ENCODE measurements around the gene RANBP10. TPM values are rescaled to one million over a fixed set of nuclear protein-coding genes. Genes with fewer than 3 reads are reported as not detected.

RANBP10 gene
- total RNA-seq, 4 donors from 2014 or later: 8.1 to 11.7 (median 9.3) TPM

GRCh38 chr16:67673712-67674580 lies 132.4 kb downstream of the RANBP10 start:
- no peak for TF ChIP-seq CTCF (IDR thresholded peaks at IDR 0.05; ENCODE audit: low read depth)

Small RNAs within 50 kb of the gene (small RNA-seq; reads per million reads assigned to genes)
- not detected for gene AC040162.2

Other genes with a start within 250 kb of the RANBP10 start
- 10 to 100 TPM; 22.9 to 43.7 (median 29.3) TPM for gene CTCF, start 244.0 kb downstream of the RANBP10 start, total RNA-seq
- gene CARMIL2, start 161.4 kb downstream of the RANBP10 start, total RNA-seq: 1 to 10 TPM in 1 of 4 donors, under 1 TPM in 2, not detected in 1; 0.38 to 2.0 (median 0.44) TPM
- gene ACD, start 146.3 kb downstream of the RANBP10 start, total RNA-seq: 10 to 100 TPM in 3 of 4 donors, 1 to 10 TPM in 1; 8.0 to 19.2 (median 14.9) TPM
- gene PARD6A, start 145.6 kb downstream of the RANBP10 start, total RNA-seq: 1 to 10 TPM; 2.8 to 5.4 (median 4.8) TPM
- 10 to 100 TPM in 3 of 4 donors, 1 to 10 TPM in 1; 6.2 to 17.6 (median 16.0) TPM for gene ENKD1, start 139.8 kb downstream of the RANBP10 start, total RNA-seq
- gene C16orf86, start 139.7 kb downstream of the RANBP10 start, total RNA-seq: 10 to 100 TPM in 2 of 4 donors, 1 to 10 TPM in 1, under 1 TPM in 1; 0.98 to 14.5 (median 10.7) TPM
- 10 to 100 TPM in 3 of 4 donors, 1 to 10 TPM in 1; 9.1 to 21.1 (median 13.6) TPM for gene GFOD2, start 87.2 kb downstream of the RANBP10 start, total RNA-seq
- 1 to 10 TPM in 2 of 4 donors, under 1 TPM in 1, not detected in 1; 0.88 to 1.5 (median 1.0) TPM for gene TSNAXIP1, start 329 bp upstream of the RANBP10 start, total RNA-seq
- 10 to 100 TPM; 21.2 to 36.9 (median 34.0) TPM for gene THAP11, start 35.8 kb upstream of the RANBP10 start, total RNA-seq
- gene NUTF2, start 40.4 kb upstream of the RANBP10 start, total RNA-seq: 10 to 100 TPM; 56.5 to 98.2 (median 75.4) TPM
- 10 to 100 TPM; 22.8 to 48.0 (median 30.8) TPM for gene CENPT, start 41.1 kb upstream of the RANBP10 start, total RNA-seq
- 10 to 100 TPM; 21.0 to 47.5 (median 28.3) TPM for gene EDC4, start 66.5 kb upstream of the RANBP10 start, total RNA-seq
- 1 to 10 TPM in 3 of 4 donors, not detected in 1; 1.3 to 7.2 (median 2.5) TPM for gene NRN1L, start 78.3 kb upstream of the RANBP10 start, total RNA-seq
- gene PSKH1, start 86.7 kb upstream of the RANBP10 start, total RNA-seq: 10 to 100 TPM in 2 of 4 donors, 1 to 10 TPM in 2; 7.0 to 28.4 (median 10.9) TPM
- gene CTRL, start 125.3 kb upstream of the RANBP10 start, total RNA-seq: 1 to 10 TPM in 1 of 4 donors, under 1 TPM in 2, not detected in 1; 0.85 to 4.1 (median 0.88) TPM
- gene PSMB10, start 130.3 kb upstream of the RANBP10 start, total RNA-seq: 10 to 100 TPM; 10.3 to 45.8 (median 39.9) TPM
- gene LCAT, start 137.6 kb upstream of the RANBP10 start, total RNA-seq: 10 to 100 TPM in 2 of 4 donors, 1 to 10 TPM in 2; 7.9 to 16.2 (median 10.5) TPM
- 10 to 100 TPM; 36.2 to 77.2 (median 36.9) TPM for gene SLC12A4, start 162.1 kb upstream of the RANBP10 start, total RNA-seq
- under 1 TPM in 1 of 4 donors, not detected in 3; 0.22 TPM for gene DPEP3, start 173.9 kb upstream of the RANBP10 start, total RNA-seq
- 10 to 100 TPM in 1 of 4 donors, 1 to 10 TPM in 2, under 1 TPM in 1; 0.98 to 28.7 (median 9.5) TPM for gene DPEP2, start 192.9 kb upstream of the RANBP10 start, total RNA-seq
- not detected for gene DPEP2NB, start 209.4 kb upstream of the RANBP10 start, total RNA-seq
- gene DDX28, start 216.7 kb upstream of the RANBP10 start, total RNA-seq: 1 to 10 TPM; 6.2 to 8.5 (median 7.2) TPM
- 10 to 100 TPM in 2 of 4 donors, 1 to 10 TPM in 2; 6.4 to 19.8 (median 9.8) TPM for gene DUS2, start 216.7 kb upstream of the RANBP10 start, total RNA-seq